ENCODE measurements around the gene GYPB.
"Not testable (repeated sequence)": the region's sequence is repeated elsewhere in the genome, so short reads cannot be mapped to it uniquely, and the experiment has no call there.

GRCh38 chr4:144031875-144032274, 12.7 kb upstream of the GYPB start:
- TF ChIP-seq CTCF (conservative IDR thresholded peaks at IDR 0.05; ENCODE audit: low read depth in 2 of 2); POLR2AphosphoS5 (IDR thresholded peaks at IDR 0.05; ENCODE audit: low read depth); ZNF331 (CRISPR knock-in tag; IDR thresholded peaks at IDR 0.05; ENCODE audit: low read depth); EZH2 (IDR thresholded peaks at IDR 0.05; ENCODE audit: low read depth, unreplicated experiment); ETS1 (IDR thresholded peaks at IDR 0.05); STAT1 (IDR thresholded peaks at IDR 0.05; ENCODE audit: unreplicated experiment); REST (IDR thresholded peaks at IDR 0.05; ENCODE audit: unreplicated experiment); EZH2phosphoT487 (IDR thresholded peaks at IDR 0.05; ENCODE audit: unreplicated experiment); JUNB (IDR thresholded peaks at IDR 0.05; ENCODE audit: unreplicated experiment); CREB1 (CRISPR knock-in tag; IDR thresholded peaks at IDR 0.05; ENCODE audit: low read depth): not testable (repeated sequence)
